Activated CD8-positive, alpha-beta T cell treated with anti-CD3 and anti-CD28 coated beads, Interleukin-2, amount 10 ng/mL, durations not matched to agents 7 days and 5 days (primary cell): ENCODE results near the gene CCP110. TPM values are rescaled to one million over a fixed set of nuclear protein-coding genes. Genes with fewer than 3 reads are reported as not detected.

Source experiments
- ATAC-seq: fragments of 150-1000 bp; cut with Tn5 transposase; one replicate; pipeline ENCODE4 v1.10.0; 2021; ENCODE audit warnings: moderate library complexity
- CTCF ChIA-PET: fragments of 350-600 bp; sonication (Branson Sonifier 250); formaldehyde crosslinking; loops from one replicate; lab custom pipeline; 2021; ENCODE audit warnings: antibody characterized with exemption; lab: Charles Lee
- POLR2A ChIA-PET: fragments of 350-600 bp; sonication (Branson Sonifier 250); formaldehyde crosslinking; loops from one replicate; lab custom pipeline; 2021; ENCODE audit warnings: antibody characterized with exemption; lab: Charles Lee
- DNase-seq: peaks from one replicate; pipeline ENCODE4 v3.0.0-alpha.2; 2020
- H3K27ac Mint-ChIP-seq: one replicate; pipeline ENCODE4 v1.8.0; 2021; ENCODE audit warnings: mild to moderate bottlenecking, mixed read lengths
- H3K27me3 Mint-ChIP-seq: one replicate; pipeline ENCODE4 v1.8.0; 2021; ENCODE audit warnings: low read depth, mixed read lengths
- H3K36me3 Mint-ChIP-seq: one replicate; pipeline ENCODE4 v1.8.0; 2021; ENCODE audit warnings: low read depth, mixed read lengths
- H3K4me1 Mint-ChIP-seq: one replicate; pipeline ENCODE4 v1.8.0; 2021; ENCODE audit warnings: low read depth, mixed read lengths
- H3K4me3 Mint-ChIP-seq: one replicate; pipeline ENCODE4 v1.8.0; 2021; ENCODE audit warnings: mild to moderate bottlenecking, mixed read lengths
- H3K9me3 Mint-ChIP-seq: one replicate; pipeline ENCODE4 v1.8.0; 2022; ENCODE audit warnings: mixed read lengths; ENCODE audit not compliant: insufficient read depth
- total RNA-seq, 2 experiments: library from RNA; stranded (reverse); gene quantifications; one replicate each; pipeline ENCODE4 v1.2.3, GENCODE V29; 2021

CCP110 gene
- total RNA-seq, 2 experiments from 2014 or later: 33.7 to 36.7 TPM

- Mint-ChIP-seq H3K27ac (peak overlapping the region; percentile 94), H3K27me3 (no peaks in the 10 kb centered on the region), H3K36me3 (peaks cover 16% of the 10 kb centered on the region), H3K4me3 (peak overlapping the region; percentile 85), H3K9me3 (no peaks in the 10 kb centered on the region), H3K4me1 (peaks cover 19% of the 10 kb centered on the region)
- ChIA-PET POLR2A (interaction anchor here (0.6 to 3.2 kb wide), 8 partner anchors 17 to 489 kb away, joined by 3 to 34 read pairs (median 4); partner anchors contain the start of genes CCP110, COQ7 and GDE1), CTCF (interaction anchor here (0.7 to 5.3 kb wide), 34 partner anchors 7 to 470 kb away, joined by 3 to 44 read pairs (median 4); partner anchors contain the start of genes CCP110, GDE1 and GPRC5B)
- no peak for ATAC-seq
- DNase-seq: peak; percentile 35
Measured at GRCh38 chr16:19555938-19556771, 32.4 kb downstream of the CCP110 start.

DNA sequence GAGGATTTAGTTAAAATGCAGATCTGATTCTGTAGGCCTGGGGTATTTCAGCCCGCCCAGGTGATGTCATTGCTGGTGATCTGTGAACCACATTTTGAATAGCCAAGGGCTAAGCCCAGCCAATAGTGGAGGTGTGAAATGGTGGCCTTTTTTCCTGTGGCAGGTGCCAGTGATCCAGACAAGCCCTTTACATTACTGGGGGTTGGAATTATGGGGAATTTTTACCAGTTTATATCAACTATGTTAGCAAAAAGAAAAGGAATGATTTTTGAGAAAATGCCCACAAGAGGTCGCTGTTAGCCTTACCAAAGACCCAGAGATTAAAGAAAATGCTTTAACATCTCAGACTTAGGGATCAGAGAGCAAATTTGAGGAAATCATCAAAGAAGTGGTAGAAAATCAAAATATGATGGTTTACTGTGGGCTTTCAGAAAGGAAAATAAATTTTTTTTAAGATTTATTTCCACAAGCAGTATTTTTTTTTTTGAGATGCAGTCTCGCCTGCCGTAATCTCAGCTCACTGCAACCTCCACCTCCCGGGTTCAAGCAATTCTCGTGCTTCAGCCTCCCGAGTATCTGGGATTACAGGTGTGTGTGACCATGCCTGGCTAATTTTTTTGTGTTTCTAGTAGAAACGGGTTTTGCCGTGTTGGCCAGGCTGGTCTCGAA lies 35.6 kb downstream of the CCP110 start:
- peak; percentile 42 for DNase-seq
- no peak overlapping the region for H3K27ac Mint-ChIP-seq
- peaks cover 15% of the 10 kb centered on the region for H3K4me1 Mint-ChIP-seq
- peaks cover 10% of the 10 kb centered on the region for H3K36me3 Mint-ChIP-seq
- H3K4me3 Mint-ChIP-seq: no peak overlapping the region
- no peaks in the 10 kb centered on the region for H3K9me3 Mint-ChIP-seq
- CTCF ChIA-PET: interaction anchor here (0.7 to 1.5 kb wide), 4 partner anchors 8 to 327 kb away, joined by 3 to 7 read pairs (median 6); no protein-coding TSS in a partner anchor
- no peak for ATAC-seq
- POLR2A ChIA-PET: no interaction called here
- no peaks in the 10 kb centered on the region for H3K27me3 Mint-ChIP-seq

- peaks cover 11% of the 10 kb centered on the region for H3K4me1 Mint-ChIP-seq
- no peak overlapping the region for H3K4me3 Mint-ChIP-seq
- CTCF ChIA-PET: interaction anchor here (0.7 to 1.0 kb wide), 3 partner anchors 8 to 326 kb away, joined by 5 to 7 read pairs (median 6); no protein-coding TSS in a partner anchor
- peaks cover 10% of the 10 kb centered on the region for H3K36me3 Mint-ChIP-seq
- DNase-seq (no peak), ATAC-seq (no peak)
- no peaks in the 10 kb centered on the region for H3K27me3 Mint-ChIP-seq
- POLR2A ChIA-PET: no interaction called here
- H3K9me3 Mint-ChIP-seq: no peaks in the 10 kb centered on the region
- no peak overlapping the region for H3K27ac Mint-ChIP-seq
Measured at GRCh38 chr16:19560078-19560477, 36.3 kb downstream of the CCP110 start.

DNA sequence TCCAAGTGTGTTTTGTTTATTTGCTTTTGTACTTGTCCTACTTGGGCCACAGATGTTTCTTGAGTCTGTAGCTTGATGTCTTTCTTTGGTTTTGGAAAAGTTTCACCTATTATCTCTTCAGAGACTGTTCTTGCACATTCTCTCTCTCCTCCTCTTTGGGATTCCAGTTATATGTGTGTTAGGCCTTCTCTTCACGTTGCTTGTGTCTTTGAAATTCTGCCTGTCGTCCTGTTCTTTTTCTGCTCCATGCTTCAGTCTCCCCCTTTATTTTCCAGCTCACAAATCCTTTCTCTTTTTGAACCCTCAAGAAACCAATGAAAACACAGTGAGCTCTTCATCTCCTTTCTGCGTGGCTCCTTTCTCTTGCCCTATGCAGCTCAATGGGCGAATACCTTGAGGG lies 39.6 kb downstream of the CCP110 start:
- no peak for ATAC-seq
- Mint-ChIP-seq H3K4me1 (peaks cover 2% of the 10 kb centered on the region), H3K27ac (no peak overlapping the region), H3K27me3 (no peaks in the 10 kb centered on the region), H3K36me3 (peaks cover 21% of the 10 kb centered on the region), H3K9me3 (no peaks in the 10 kb centered on the region), H3K4me3 (no peak overlapping the region)
- ChIA-PET CTCF (interaction anchor here (0.8 to 2.5 kb wide), 4 partner anchors 8 to 323 kb away, joined by 3 to 13 read pairs (median 7); partner anchors contain the start of gene VPS35L), POLR2A (interaction anchor here (0.6 kb wide), 1 partner anchor 20 kb away, joined by 3 read pairs; no protein-coding TSS in a partner anchor)
- DNase-seq: no peak

GRCh38 chr16:19566362-19566761 lies 42.6 kb downstream of the CCP110 start:
- no peaks in the 10 kb centered on the region for H3K9me3 Mint-ChIP-seq
- H3K4me3 Mint-ChIP-seq: no peak overlapping the region
- no peaks in the 10 kb centered on the region for H3K27me3 Mint-ChIP-seq
- peaks cover 1% of the 10 kb centered on the region for H3K4me1 Mint-ChIP-seq
- ChIA-PET POLR2A (no interaction called here), CTCF (interaction anchor here (1.0 kb wide), 1 partner anchor 11 kb away, joined by 3 read pairs; the partner anchor contains the start of gene VPS35L)
- ATAC-seq (no peak), DNase-seq (no peak)
- H3K36me3 Mint-ChIP-seq: peaks cover 24% of the 10 kb centered on the region
- no peak overlapping the region for H3K27ac Mint-ChIP-seq

- H3K36me3 Mint-ChIP-seq: peaks cover 24% of the 10 kb centered on the region
- POLR2A ChIA-PET: no interaction called here
- no peak overlapping the region for H3K4me3 Mint-ChIP-seq
- no peaks in the 10 kb centered on the region for H3K4me1 Mint-ChIP-seq
- H3K27ac Mint-ChIP-seq: no peak overlapping the region
- no peak for ATAC-seq
- no peaks in the 10 kb centered on the region for H3K9me3 Mint-ChIP-seq
- no peaks in the 10 kb centered on the region for H3K27me3 Mint-ChIP-seq
- DNase-seq: no peak
- CTCF ChIA-PET: interaction anchor here (0.7 to 1.5 kb wide), 3 partner anchors 8 to 12 kb away, joined by 3 to 7 read pairs (median 3); partner anchors contain the start of gene VPS35L
Measured at GRCh38 chr16:19567560-19567959, 43.8 kb downstream of the CCP110 start.

- H3K36me3 Mint-ChIP-seq: peaks cover 38% of the 10 kb centered on the region
- no peaks in the 10 kb centered on the region for H3K27me3 Mint-ChIP-seq
- no peak overlapping the region for H3K27ac Mint-ChIP-seq
- ATAC-seq (no peak), DNase-seq (no peak)
- no peaks in the 10 kb centered on the region for H3K4me1 Mint-ChIP-seq
- ChIA-PET POLR2A (no interaction called here), CTCF (interaction anchor here (1.5 kb wide), 1 partner anchor 10 kb away, joined by 6 read pairs; no protein-coding TSS in a partner anchor)
- no peak overlapping the region for H3K4me3 Mint-ChIP-seq
- no peaks in the 10 kb centered on the region for H3K9me3 Mint-ChIP-seq
Measured at GRCh38 chr16:19573997-19574396, 50.3 kb downstream of the CCP110 start.

DNA sequence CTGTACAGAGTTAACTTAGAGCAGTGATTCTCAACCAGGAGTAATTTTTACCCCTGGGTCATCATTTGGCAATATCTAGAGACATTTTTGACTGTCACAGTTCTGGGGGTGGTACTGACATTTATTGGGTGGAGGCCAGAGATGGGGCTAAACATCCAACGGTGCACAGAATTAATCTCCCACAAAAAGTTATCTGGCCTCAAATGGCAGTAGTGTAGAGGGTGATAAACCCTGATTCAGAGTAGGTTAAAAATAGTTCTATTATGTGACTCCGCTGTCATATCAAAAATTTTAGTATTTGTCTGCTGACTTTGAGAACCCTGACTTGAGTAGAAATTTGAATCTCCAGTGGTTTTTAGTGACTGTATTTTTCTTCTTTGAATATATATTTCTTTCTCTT lies 50.9 kb downstream of the CCP110 start:
- H3K27me3 Mint-ChIP-seq: no peaks in the 10 kb centered on the region
- no peak overlapping the region for H3K4me3 Mint-ChIP-seq
- DNase-seq (no peak), ATAC-seq (no peak)
- CTCF ChIA-PET: no interaction called here
- H3K4me1 Mint-ChIP-seq: no peaks in the 10 kb centered on the region
- H3K36me3 Mint-ChIP-seq: peaks cover 43% of the 10 kb centered on the region
- no peaks in the 10 kb centered on the region for H3K9me3 Mint-ChIP-seq
- no peak overlapping the region for H3K27ac Mint-ChIP-seq
- POLR2A ChIA-PET: no interaction called here

DNA sequence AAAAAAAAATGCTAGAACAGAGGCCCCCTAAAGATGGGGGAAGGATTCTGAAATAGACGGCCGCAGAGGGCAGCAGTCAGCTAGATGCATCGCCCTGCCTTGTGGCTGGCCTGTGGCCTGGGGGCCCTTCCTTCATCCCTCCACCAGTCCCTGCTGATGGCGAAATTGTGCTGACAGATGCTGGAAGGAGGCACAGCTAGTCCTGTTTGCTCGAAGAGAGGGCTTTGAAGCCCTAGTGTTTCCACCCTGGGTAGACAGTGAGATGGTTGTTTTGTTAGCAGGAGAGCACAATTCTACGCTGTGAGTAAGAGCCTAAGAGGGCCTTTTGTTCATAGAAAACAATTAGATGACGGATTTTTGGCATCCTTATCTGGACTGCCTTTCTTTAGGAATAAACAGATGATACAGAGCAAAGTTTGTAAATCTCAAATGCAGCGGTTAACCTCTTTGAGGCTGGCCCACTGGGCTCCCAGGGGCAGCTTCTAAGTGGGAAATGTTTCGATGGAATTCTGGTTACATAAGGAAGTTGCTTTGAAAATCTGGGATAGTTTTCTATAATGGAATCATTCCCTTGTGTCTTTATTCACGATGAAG lies 54.7 kb downstream of the CCP110 start:
- no peak overlapping the region for H3K4me3 Mint-ChIP-seq
- H3K9me3 Mint-ChIP-seq: no peaks in the 10 kb centered on the region
- no peaks in the 10 kb centered on the region for H3K27me3 Mint-ChIP-seq
- no peaks in the 10 kb centered on the region for H3K4me1 Mint-ChIP-seq
- DNase-seq (no peak), ATAC-seq (no peak)
- peaks cover 63% of the 10 kb centered on the region for H3K36me3 Mint-ChIP-seq
- no peak overlapping the region for H3K27ac Mint-ChIP-seq
- POLR2A ChIA-PET: interaction anchor here (0.6 kb wide), 1 partner anchor 32 kb away, joined by 3 read pairs; no protein-coding TSS in a partner anchor
- CTCF ChIA-PET: no interaction called here

- no peak for ATAC-seq
- H3K4me3 Mint-ChIP-seq: no peak overlapping the region
- H3K9me3 Mint-ChIP-seq: no peaks in the 10 kb centered on the region
- POLR2A ChIA-PET: no interaction called here
- H3K27me3 Mint-ChIP-seq: no peaks in the 10 kb centered on the region
- H3K36me3 Mint-ChIP-seq: peaks cover 56% of the 10 kb centered on the region
- no peaks in the 10 kb centered on the region for H3K4me1 Mint-ChIP-seq
- CTCF ChIA-PET: interaction anchor here (1.2 kb wide), 1 partner anchor 18 kb away, joined by 3 read pairs; no protein-coding TSS in a partner anchor
- H3K27ac Mint-ChIP-seq: no peak overlapping the region
- DNase-seq: no peak
Measured at GRCh38 chr16:19582050-19582831, 58.5 kb downstream of the CCP110 start.
